Body of pancreas (tissue), 4 donors: ENCODE measurements around the gene OR5H15. TPM values are rescaled to one million over a fixed set of nuclear protein-coding genes. Genes with fewer than 3 reads are reported as not detected.

Experiments
- ATAC-seq: fragments of 150-250 bp; one replicate; pipeline ENCODE4 v1.9.1; 2016
- DNase-seq, 4 donors: peaks; one replicate each; pipeline ENCODE4 v3.0.0-alpha.2; 2019
- H3K27ac ChIP-seq, 4 donors: fragments of 200-600 bp; sonication (generic); 1 replicate in 3 of 4; 2 replicates in 1 of 4; pipeline versions ENCODE4 v1.5.1 to v1.6.1; 2016 to 2019; ENCODE audit warnings: mild to moderate bottlenecking in 1 of 4, mixed read lengths in 1 of 4, moderate library complexity in 1 of 4
- H3K27me3 ChIP-seq, 2 donors: fragments of 200-600 bp; sonication (generic); one replicate each; pipeline ENCODE4 v1.6.0; 2016; ENCODE audit warnings: mild to moderate bottlenecking in 1 of 2
- H3K36me3 ChIP-seq, 2 donors: fragments of 200-600 bp; sonication (generic); replicated peaks in 1 of 2; 2 replicates each; pipeline ENCODE4 v1.5.1; 2016; ENCODE audit warnings: low read depth in 2 of 2; ENCODE audit not compliant: insufficient read depth in 1 of 2
- H3K4me1 ChIP-seq: fragments of 200-600 bp; sonication (generic); one replicate; pipeline ENCODE4 v1.6.0; 2016
- H3K4me3 ChIP-seq, 2 donors: fragments of 200-600 bp; sonication (generic); 1 replicate in 1 of 2; 2 replicates in 1 of 2; pipeline ENCODE4 v1.5.1; 2016 to 2019
- H3K9me3 ChIP-seq, 3 donors: fragments of 200-600 bp; sonication (generic); 1 replicate in 2 of 3; 2 replicates in 1 of 3; pipeline ENCODE4 v1.5.1; 2016
- POLR2A ChIP-seq, 3 donors: fragments of 450-650 bp; IDR thresholded peaks; one replicate each; pipeline ENCODE4 v1.6.1; 2016; ENCODE audit warnings: antibody characterized with exemption in 3 of 3, mild to moderate bottlenecking in 2 of 3
- WGBS, 2 donors: methylation state at CpG; one replicate each; pipeline ENCODE4 v1.1.5; 2017; 5-methylcytosine and 5-hydroxymethylcytosine counted together
- intact Hi-C: fragments of 100-400 bp; cut with DNase I; formaldehyde crosslinking; loops from one replicate; pipeline ENCODE4 v1.15.1; 2023
- total RNA-seq, 2 donors: library from RNA; depleted of rRNA; stranded (reverse); fragments of >200 nt; gene quantifications; one replicate each; pipeline ENCODE4 v1.1.0, GENCODE V29; 2016
- TF ChIP-seq, protein P1 (sequence below), 7 experiments: fragments of 450-650 bp in 4 of 7; fragments of 200-600 bp in 3 of 7; sonication (generic) in 3 of 7; IDR thresholded peaks; one replicate each; pipeline ENCODE4 v1.5.1; 2016 to 2019; ENCODE audit warnings: antibody characterized with exemption in 7 of 7

Gene OR5H15
- total RNA-seq, 2 donors from 2014 or later: not detected

- Histone ChIP-seq H3K27ac (no peak overlapping the region), H3K36me3 (no peaks in the 10 kb centered on the region), H3K4me1 (no peaks in the 10 kb centered on the region), H3K4me3 (no peak overlapping the region), H3K9me3 (no peaks in the 10 kb centered on the region), H3K27me3 (no peaks in the 10 kb centered on the region)
- 23 to 41% methylated on average over 1 of the region's 1 CpG for WGBS, 2 donors
- intact Hi-C loops: no loop called here
- TF ChIP-seq POLR2A (IDR thresholded peaks at IDR 0.05): no peak
- TF ChIP-seq, protein P1, sequence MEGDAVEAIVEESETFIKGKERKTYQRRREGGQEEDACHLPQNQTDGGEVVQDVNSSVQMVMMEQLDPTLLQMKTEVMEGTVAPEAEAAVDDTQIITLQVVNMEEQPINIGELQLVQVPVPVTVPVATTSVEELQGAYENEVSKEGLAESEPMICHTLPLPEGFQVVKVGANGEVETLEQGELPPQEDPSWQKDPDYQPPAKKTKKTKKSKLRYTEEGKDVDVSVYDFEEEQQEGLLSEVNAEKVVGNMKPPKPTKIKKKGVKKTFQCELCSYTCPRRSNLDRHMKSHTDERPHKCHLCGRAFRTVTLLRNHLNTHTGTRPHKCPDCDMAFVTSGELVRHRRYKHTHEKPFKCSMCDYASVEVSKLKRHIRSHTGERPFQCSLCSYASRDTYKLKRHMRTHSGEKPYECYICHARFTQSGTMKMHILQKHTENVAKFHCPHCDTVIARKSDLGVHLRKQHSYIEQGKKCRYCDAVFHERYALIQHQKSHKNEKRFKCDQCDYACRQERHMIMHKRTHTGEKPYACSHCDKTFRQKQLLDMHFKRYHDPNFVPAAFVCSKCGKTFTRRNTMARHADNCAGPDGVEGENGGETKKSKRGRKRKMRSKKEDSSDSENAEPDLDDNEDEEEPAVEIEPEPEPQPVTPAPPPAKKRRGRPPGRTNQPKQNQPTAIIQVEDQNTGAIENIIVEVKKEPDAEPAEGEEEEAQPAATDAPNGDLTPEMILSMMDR (IDR thresholded peaks at IDR 0.05): no peak
- ATAC-seq: no peak
- DNase-seq: no peak
Measured at GRCh38 chr3:98199020-98199419, 32.5 kb downstream of the OR5H15 start.

DNA sequence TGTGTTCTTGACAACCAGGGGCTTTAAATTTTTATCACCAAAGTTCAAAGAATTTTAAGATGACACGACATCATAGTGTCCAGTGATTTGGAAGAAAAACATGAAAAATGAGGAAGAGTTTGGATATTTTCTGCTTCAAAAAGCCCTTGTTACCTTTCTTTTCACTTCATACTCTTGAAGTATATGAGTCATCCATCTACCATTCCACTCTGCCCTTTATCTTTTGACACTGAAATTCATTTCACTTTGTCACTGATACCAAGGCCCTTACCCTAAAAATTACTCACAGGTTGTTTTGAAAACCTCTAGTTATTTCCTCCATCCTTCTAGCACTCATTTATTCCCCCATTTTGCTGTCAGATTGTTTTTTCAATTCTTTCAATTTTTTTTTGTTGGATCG lies 42.7 kb downstream of the OR5H15 start:
- TF ChIP-seq, protein P1 (IDR thresholded peaks at IDR 0.05): no peak
- TF ChIP-seq POLR2A (IDR thresholded peaks at IDR 0.05): no peak
- intact Hi-C loops: no loop called here
- Histone ChIP-seq H3K4me1 (no peaks in the 10 kb centered on the region), H3K27me3 (no peaks in the 10 kb centered on the region), H3K36me3 (no peaks in the 10 kb centered on the region), H3K27ac (no peak overlapping the region), H3K9me3 (no peaks in the 10 kb centered on the region), H3K4me3 (no peak overlapping the region)
- DNase-seq (no peak), ATAC-seq (no peak)
- WGBS, 2 donors: 56 to 66% methylated on average over 2 of the region's 2 CpGs

DNA sequence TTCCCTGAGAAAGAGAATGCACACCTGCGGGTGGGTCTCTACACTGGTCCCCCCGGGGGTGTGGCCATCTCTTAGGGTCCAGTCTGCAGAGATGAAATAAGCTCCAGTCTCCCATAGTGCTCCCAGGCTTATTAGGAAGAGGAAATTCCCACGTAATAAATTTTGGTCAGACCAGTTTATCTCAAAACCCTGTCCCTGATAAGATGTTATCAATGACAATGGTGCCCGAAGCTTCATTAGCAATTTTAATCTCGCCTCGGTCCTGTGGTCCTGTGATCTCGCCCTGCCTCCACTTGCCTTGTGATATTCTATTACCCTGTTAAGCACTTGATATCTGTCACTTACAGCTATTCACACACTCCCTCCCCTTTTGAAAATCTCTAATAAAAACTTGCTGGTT lies 46.8 kb downstream of the OR5H15 start:
- Histone ChIP-seq H3K9me3 (no peaks in the 10 kb centered on the region), H3K27ac (no peak overlapping the region), H3K36me3 (no peaks in the 10 kb centered on the region), H3K4me1 (no peaks in the 10 kb centered on the region), H3K4me3 (no peak overlapping the region), H3K27me3 (no peaks in the 10 kb centered on the region)
- DNase-seq (no peak), ATAC-seq (no peak)
- 26 to 38% methylated on average over 7 of the region's 7 CpGs for WGBS, 2 donors
- TF ChIP-seq POLR2A (IDR thresholded peaks at IDR 0.05): no peak
- TF ChIP-seq, protein P1 (IDR thresholded peaks at IDR 0.05): no peak
- intact Hi-C loops: no loop called here

- H3K4me3 ChIP-seq: no peak overlapping the region
- H3K36me3 ChIP-seq: no peaks in the 10 kb centered on the region
- TF ChIP-seq, protein P1 (IDR thresholded peaks at IDR 0.05): no peak
- no peak for TF ChIP-seq POLR2A (IDR thresholded peaks at IDR 0.05)
- H3K9me3 ChIP-seq: no peaks in the 10 kb centered on the region
- no peaks in the 10 kb centered on the region for H3K4me1 ChIP-seq
- intact Hi-C loops: no loop called here
- no peak for ATAC-seq
- H3K27ac ChIP-seq: no peak overlapping the region
- no peaks in the 10 kb centered on the region for H3K27me3 ChIP-seq
- WGBS, 2 donors: 53 to 59% methylated on average over 3 of the region's 3 CpGs
- no peak for DNase-seq
Measured at GRCh38 chr3:98215051-98215450, 48.6 kb downstream of the OR5H15 start.

Other genes with a start within 250 kb of the OR5H15 start
- gene RIOX2, start 194.3 kb upstream of the OR5H15 start, total RNA-seq: 10 to 100 TPM; 22.1 to 32.3 TPM
- not detected for gene GABRR3, start 131.4 kb upstream of the OR5H15 start, total RNA-seq
- gene OR5AC2, start 79.5 kb upstream of the OR5H15 start, total RNA-seq: not detected
- not detected for gene OR5H1, start 36.0 kb upstream of the OR5H15 start, total RNA-seq
- gene OR5H14, start 19.2 kb upstream of the OR5H15 start, total RNA-seq: not detected
- gene OR5H6, start 97.5 kb downstream of the OR5H15 start, total RNA-seq: not detected
- not detected for gene OR5H2, start 115.8 kb downstream of the OR5H15 start, total RNA-seq
- not detected for gene OR5K4, start 187.2 kb downstream of the OR5H15 start, total RNA-seq
- not detected for gene OR5K3, start 224.0 kb downstream of the OR5H15 start, total RNA-seq